SU-DHL-6 (cell line): ENCODE measurements around the gene OTOF.

Experiments
- H2AFZ ChIP-seq: fragments of 200-600 bp; sonication (generic); 2 replicates; pipeline ENCODE4 v1.6.1; 2014; ENCODE audit warnings: low read depth, mild to moderate bottlenecking, moderate library complexity, mixed read lengths, antibody characterized with exemption, low read length; ENCODE audit not compliant: severe bottlenecking
- H3F3A ChIP-seq: fragments of 200-600 bp; shearing (Covaris generic); 2 replicates; pipeline ENCODE4 v1.6.0; 2016; ENCODE audit warnings: antibody characterized with exemption, mild to moderate bottlenecking; ENCODE audit not compliant: insufficient read depth
- H3K27ac ChIP-seq: fragments of 200-600 bp; sonication (generic); 2 replicates; pipeline ENCODE4 v1.5.1; 2016; ENCODE audit warnings: low read depth, mild to moderate bottlenecking, low read length, moderate library complexity, mixed read lengths
- H3K27me3 ChIP-seq: fragments of 200-600 bp; sonication (generic), shearing (Covaris generic); 2 replicates; pipeline ENCODE4 v1.6.0; 2014; ENCODE audit warnings: mild to moderate bottlenecking, low read length
- H3K36me3 ChIP-seq: fragments of 200-600 bp; sonication (generic); 2 replicates; pipeline ENCODE4 v1.6.1; 2014; ENCODE audit warnings: mild to moderate bottlenecking, low read length, mixed read lengths
- H3K4me2 ChIP-seq: fragments of 300-600, 200-600 bp; shearing (Covaris generic), sonication (generic); 2 replicates; pipeline ENCODE4 v1.6.0; 2014; ENCODE audit warnings: low read length, low read depth, mild to moderate bottlenecking; ENCODE audit not compliant: poor library complexity, severe bottlenecking
- H3K4me3 ChIP-seq: fragments of 200-600 bp; sonication (generic); 2 replicates; pipeline ENCODE4 v1.5.1; 2014; ENCODE audit warnings: antibody characterized with exemption, low read length, mild to moderate bottlenecking, mixed read lengths; ENCODE audit not compliant: insufficient read depth, poor library complexity, severe bottlenecking
- H3K79me2 ChIP-seq: fragments of 200-600 bp; sonication (generic); 2 replicates; pipeline ENCODE4 v1.6.1; 2014; ENCODE audit warnings: mild to moderate bottlenecking, low read length, moderate library complexity; ENCODE audit not compliant: insufficient read depth
- H3K9ac ChIP-seq: fragments of 200-600 bp; sonication (generic); 2 replicates; pipeline ENCODE4 v1.7.0; 2014; ENCODE audit warnings: mild to moderate bottlenecking, low read length
- H3K9me2 ChIP-seq: fragments of 200-600 bp; sonication (generic); replicated peaks from 2 replicates; pipeline ENCODE4 v1.6.1; 2014; ENCODE audit warnings: low read length; ENCODE audit not compliant: insufficient read depth
- H3K9me3 ChIP-seq: fragments of 200-600 bp; sonication (generic); 2 replicates; pipeline ENCODE4 v1.6.1; 2014; ENCODE audit warnings: low read length, mixed read lengths; ENCODE audit not compliant: insufficient read depth
- H4K20me1 ChIP-seq: fragments of 200-600 bp; sonication (generic); 2 replicates; pipeline ENCODE4 v1.6.1; 2014; ENCODE audit warnings: low read depth, mild to moderate bottlenecking, antibody characterized with exemption, low read length, moderate library complexity, mixed read lengths
- CTCF ChIP-seq: fragments of 200-600 bp; sonication (generic); IDR thresholded peaks from one replicate; pipeline ENCODE4 v1.5.1; 2017; ENCODE audit warnings: antibody characterized with exemption, mild to moderate bottlenecking, low read length, moderate library complexity; ENCODE audit not compliant: insufficient read depth, poor library complexity, severe bottlenecking
- EZH2phosphoT487 ChIP-seq: fragments of 200-600 bp; sonication (generic), shearing (Covaris generic); conservative IDR thresholded peaks from 2 replicates; pipeline ENCODE4 v1.6.1; 2018; ENCODE audit warnings: mild to moderate bottlenecking, antibody characterized with exemption, low read length, moderate library complexity, mixed read lengths

The OTOF gene

GRCh38 chr2:26479789-26480565, 2.1 kb upstream of the OTOF start:
- H3K79me2 ChIP-seq: no peaks in the 10 kb centered on the region
- no peak overlapping the region for H3K4me3 ChIP-seq
- H3K27me3 ChIP-seq: no peaks in the 10 kb centered on the region
- H3K36me3 ChIP-seq: no peaks in the 10 kb centered on the region
- no peak overlapping the region for H3K27ac ChIP-seq
- H3K9me2 ChIP-seq: no peaks in the 10 kb centered on the region
- H3F3A ChIP-seq: no peaks in the 10 kb centered on the region
- no peaks in the 10 kb centered on the region for H3K9me3 ChIP-seq
- no peak for TF ChIP-seq EZH2phosphoT487
- no peak for TF ChIP-seq CTCF
- H4K20me1 ChIP-seq: no peaks in the 10 kb centered on the region
- no peak overlapping the region for H3K4me2 ChIP-seq
- no peak overlapping the region for H3K9ac ChIP-seq
- H2AFZ ChIP-seq: no peak overlapping the region

GRCh38 chr2:26479131-26479788, 1.3 kb upstream of the OTOF start:
- Histone ChIP-seq H3K27me3 (no peaks in the 10 kb centered on the region), H3K4me3 (no peak overlapping the region), H3F3A (no peaks in the 10 kb centered on the region), H3K36me3 (no peaks in the 10 kb centered on the region), H3K9me2 (no peaks in the 10 kb centered on the region), H2AFZ (no peak overlapping the region), H3K79me2 (no peaks in the 10 kb centered on the region), H3K27ac (no peak overlapping the region), H3K9ac (no peak overlapping the region), H4K20me1 (no peaks in the 10 kb centered on the region), H3K4me2 (no peak overlapping the region), H3K9me3 (no peaks in the 10 kb centered on the region)
- TF ChIP-seq CTCF (no peak), EZH2phosphoT487 (no peak)

GRCh38 chr2:26478366-26478765, 442 bp upstream of the OTOF start:
- Histone ChIP-seq H3K4me2 (no peak overlapping the region), H2AFZ (no peak overlapping the region), H3K79me2 (no peaks in the 10 kb centered on the region), H3F3A (no peaks in the 10 kb centered on the region), H3K9me2 (no peaks in the 10 kb centered on the region), H3K9me3 (no peaks in the 10 kb centered on the region), H3K36me3 (no peaks in the 10 kb centered on the region), H3K4me3 (no peak overlapping the region), H4K20me1 (no peaks in the 10 kb centered on the region), H3K27me3 (no peaks in the 10 kb centered on the region), H3K27ac (no peak overlapping the region), H3K9ac (no peak overlapping the region)
- no peak for TF ChIP-seq CTCF
- TF ChIP-seq EZH2phosphoT487: no peak
